Peyer's patch (tissue), 4 donors: ENCODE results near the gene LYSMD4. TPM values are rescaled to one million over a fixed set of nuclear protein-coding genes. Genes with fewer than 3 reads are reported as not detected.

ENCODE experiments used
- DNase-seq, 3 donors: peaks; one replicate each; pipeline ENCODE4 v3.0.0-alpha.2; 2017 to 2019
- H3K27ac ChIP-seq, 4 donors: fragments of 200-600 bp; sonication (generic); one replicate each; pipeline ENCODE4 v1.5.1; 2016 to 2019
- H3K27me3 ChIP-seq, 2 donors: fragments of 200-600 bp; sonication (generic); one replicate each; pipeline ENCODE4 v1.5.1; 2019
- H3K36me3 ChIP-seq, 3 donors: fragments of 200-600 bp; sonication (generic); one replicate each; pipeline ENCODE4 v1.5.1; 2016 to 2019
- H3K4me1 ChIP-seq, 4 donors: fragments of 200-600 bp; sonication (generic); one replicate each; pipeline ENCODE4 v1.5.1; 2016 to 2019
- H3K4me3 ChIP-seq, 4 donors: fragments of 200-600 bp; sonication (generic); 1 replicate in 3 of 4; 2 replicates in 1 of 4; pipeline ENCODE4 v1.5.1; 2016 to 2019; ENCODE audit warnings: mild to moderate bottlenecking in 1 of 4
- H3K9me3 ChIP-seq, 4 donors: fragments of 200-600 bp; sonication (generic); one replicate each; pipeline ENCODE4 v1.5.1; 2016 to 2019; ENCODE audit warnings: mild to moderate bottlenecking in 1 of 4
- CTCF ChIP-seq, 6 experiments: fragments of 450-650 bp in 4 of 6; fragments of 200-600 bp in 2 of 6; sonication (generic) in 1 of 6; IDR thresholded peaks; one replicate each; pipeline ENCODE4 v1.5.1; 2017 to 2019; ENCODE audit warnings: antibody characterized with exemption in 6 of 6, mild to moderate bottlenecking in 3 of 6, moderate library complexity in 1 of 6
- POLR2A ChIP-seq, 2 donors: fragments of 450-650 bp; IDR thresholded peaks; one replicate each; pipeline ENCODE4 v1.5.1; 2017; ENCODE audit warnings: antibody characterized with exemption in 2 of 2, mild to moderate bottlenecking in 2 of 2, moderate library complexity in 2 of 2
- total RNA-seq, 4 donors: library from RNA; depleted of rRNA; stranded (reverse); fragments of >200 nt; gene quantifications; one replicate each; pipeline ENCODE4 v1.1.0, GENCODE V29; 2016

Gene LYSMD4
- total RNA-seq, 4 donors from 2014 or later, result 8.3 to 39.9 (median 18.6) TPM

GRCh38 chr15:99721896-99722295 is 11.3 kb downstream of the LYSMD4 start:
- no peak for DNase-seq
- no peaks in the 10 kb centered on the region for H3K9me3 ChIP-seq

GRCh38 chr15:99721104-99721778 is 12.0 kb downstream of the LYSMD4 start:
- Histone ChIP-seq H3K4me3 (no peak overlapping the region), H3K27ac (no peak overlapping the region), H3K4me1 (peaks cover 0 to 14% (median 1%) of the 10 kb centered on the region in 4 donors), H3K9me3 (no peaks in the 10 kb centered on the region), H3K36me3 (peaks cover 0 to 5% (median 0%) of the 10 kb centered on the region in 3 donors), H3K27me3 (no peaks in the 10 kb centered on the region)
- TF ChIP-seq POLR2A (IDR thresholded peaks at IDR 0.05) (no peak), CTCF (IDR thresholded peaks at IDR 0.05) (no peak)
- no peak for DNase-seq

More at GRCh38 chr15:99721896-99722295, 11.3 kb downstream of the LYSMD4 start:
- no peaks in the 10 kb centered on the region for H3K27me3 ChIP-seq
- H3K4me1 ChIP-seq, result peaks cover 0 to 8% (median 1%) of the 10 kb centered on the region in 4 donors
- no peak overlapping the region for H3K4me3 ChIP-seq
- H3K36me3 ChIP-seq, result no peaks in the 10 kb centered on the region
- TF ChIP-seq CTCF (IDR thresholded peaks at IDR 0.05) (no peak), POLR2A (IDR thresholded peaks at IDR 0.05) (no peak)
- H3K27ac ChIP-seq, result no peak overlapping the region

GRCh38 chr15:99720533-99720932 is 12.7 kb downstream of the LYSMD4 start:
- H3K4me3 ChIP-seq, result no peak overlapping the region
- no peak for DNase-seq
- H3K36me3 ChIP-seq, result peaks cover 0 to 8% (median 0%) of the 10 kb centered on the region in 3 donors
- no peaks in the 10 kb centered on the region for H3K27me3 ChIP-seq
- TF ChIP-seq CTCF (IDR thresholded peaks at IDR 0.05) (no peak), POLR2A (IDR thresholded peaks at IDR 0.05) (no peak)
- peaks cover 0 to 14% (median 1%) of the 10 kb centered on the region in 4 donors for H3K4me1 ChIP-seq
- H3K9me3 ChIP-seq, result no peaks in the 10 kb centered on the region
- H3K27ac ChIP-seq, result no peak overlapping the region

GRCh38 chr15:99719096-99719541 is 14.1 kb downstream of the LYSMD4 start:
- Histone ChIP-seq H3K27ac (no peak overlapping the region), H3K27me3 (no peaks in the 10 kb centered on the region), H3K36me3 (peaks cover 0 to 12% (median 0%) of the 10 kb centered on the region in 3 donors), H3K9me3 (no peaks in the 10 kb centered on the region), H3K4me1 (peaks cover 0 to 14% (median 1%) of the 10 kb centered on the region in 4 donors), H3K4me3 (no peak overlapping the region)
- TF ChIP-seq CTCF (IDR thresholded peaks at IDR 0.05) (no peak), POLR2A (IDR thresholded peaks at IDR 0.05) (no peak)
- DNase-seq, result no peak

- H3K27ac ChIP-seq, result no peak overlapping the region
- no peak overlapping the region for H3K4me3 ChIP-seq
- DNase-seq, result no peak
Measured at GRCh38 chr15:99718421-99718820, 14.8 kb downstream of the LYSMD4 start.

More at GRCh38 chr15:99718421-99718820, 14.8 kb downstream of the LYSMD4 start:
- H3K27me3 ChIP-seq, result no peaks in the 10 kb centered on the region
- peaks cover 0 to 14% (median 1%) of the 10 kb centered on the region in 4 donors for H3K4me1 ChIP-seq
- TF ChIP-seq CTCF (IDR thresholded peaks at IDR 0.05) (no peak), POLR2A (IDR thresholded peaks at IDR 0.05) (no peak)
- peaks cover 0 to 19% (median 0%) of the 10 kb centered on the region in 3 donors for H3K36me3 ChIP-seq
- H3K9me3 ChIP-seq, result no peaks in the 10 kb centered on the region
